Measurements from ENCODE around the gene SAFB2. TPM values are rescaled to one million over a fixed set of nuclear protein-coding genes. Genes with fewer than 3 reads are reported as not detected.

The SAFB2 gene
- total RNA-seq, 1 experiment from 2014 or later, result 76.1 TPM

GRCh38 chr19:5586300-5587070 is 36.1 kb downstream of the SAFB2 start:
- Histone ChIP-seq H2BK120ac (ENCODE audit: low read depth, low read length, poor library complexity, severe bottlenecking) (no peak overlapping the region), H2AFZ (ENCODE audit: low read length) (no peak overlapping the region), H3K79me2 (ENCODE audit: insufficient read depth, low read length) (no peaks in the 10 kb centered on the region), H3K4me2 (ENCODE audit: insufficient read depth, insufficient read length, low read length) (peak overlapping the region; percentile 25), H2AK5ac (ENCODE audit: insufficient read length, low read length) (no peak overlapping the region), H3T11ph (ENCODE audit: low read length) (no peak overlapping the region), H3K79me1 (ENCODE audit: insufficient read depth, low read depth, low read length, poor library complexity, severe bottlenecking) (no peaks in the 10 kb centered on the region), H3K56ac (ENCODE audit: insufficient read length, low read depth, low read length) (no peak overlapping the region), H3K9me3 (ENCODE audit: control insufficient read depth, low read depth, low read length) (no peaks in the 10 kb centered on the region), H3K27ac (ENCODE audit: insufficient read length, low read depth, low read length) (no peak overlapping the region), H2BK12ac (ENCODE audit: insufficient read length, low read depth, low read length) (no peak overlapping the region), H3K14ac (ENCODE audit: insufficient read depth, low read length) (no peak overlapping the region; the same call in 1 of the 2 replicates), H3K23me2 (ENCODE audit: insufficient read length, low read depth, low read length, poor library complexity, severe bottlenecking) (peaks cover 5% of the 10 kb centered on the region), H2BK20ac (ENCODE audit: low read depth, low read length, poor library complexity, severe bottlenecking) (no peak overlapping the region), H4K8ac (replicated peaks; ENCODE audit: insufficient read length, low read depth, low read length) (no peak overlapping the region), H3K27me3 (ENCODE audit: insufficient read depth, low read length) (no peaks in the 10 kb centered on the region), H4K5ac (ENCODE audit: insufficient read length, low read depth, low read length) (no peak overlapping the region), H3K18ac (ENCODE audit: insufficient read length, low read depth, low read length) (no peak overlapping the region), H2BK15ac (ENCODE audit: low read depth, low read length) (no peak overlapping the region), H2BK5ac (ENCODE audit: insufficient read length, low read length) (no peak overlapping the region), H3K4ac (ENCODE audit: low read depth, low read length) (no peak overlapping the region), H4K20me1 (ENCODE audit: control insufficient read depth, insufficient read depth, insufficient read length) (no peaks in the 10 kb centered on the region), H3K4me1 (ENCODE audit: insufficient read depth, low read length) (no peaks in the 10 kb centered on the region; the same call in 1 of the 2 replicates), H3K9ac (ENCODE audit: extremely low read depth, insufficient read length, low read length) (no peak overlapping the region), H3K23ac (ENCODE audit: insufficient read length, low read depth, low read length) (no peak overlapping the region), H4K91ac (ENCODE audit: insufficient read length, low read depth, low read length) (no peak overlapping the region)
- Mint-ChIP-seq H3K27ac (peak overlapping the region in 1 of 3 experiments; percentile 97; a peak in 2 of 7 replicates), H3K27me3 (ENCODE audit: low read depth) (no peaks in the 10 kb centered on the region), H3K9me3 (no peaks in the 10 kb centered on the region), H3K4me3 (peak overlapping the region in 1 of 2 experiments; percentile 46; a peak in 2 of 5 replicates), H3K36me3 (ENCODE audit: insufficient read depth in 1 of 3, low read depth in 3 of 3) (peaks cover 18 to 43% (median 42%) of the 10 kb centered on the region in 3 experiments), H3K4me1 (peaks cover 15 to 23% of the 10 kb centered on the region in 2 experiments)
- no peak for TF ChIP-seq CTCF (conservative IDR thresholded peaks at IDR 0.05)
- WGBS (ENCODE audit: extremely low coverage, insufficient read length, low lambda C conversion rate), result no CpG with 5 or more reads among the region's 26 CpGs
- DNase-seq, result no peak
